ENCODE measurements around the gene GATD1.

Gene GATD1

GRCh38 chr11:811446-812245 lies 34.4 kb upstream of the GATD1 start:
- DNase-seq, result no peak

- DNase-seq, result peak; percentile 71
These were observed 32.8 kb upstream of the GATD1 start for GRCh38 chr11:810040-810567.

- DNase-seq, result peak; percentile 100
These were observed 32.2 kb upstream of the GATD1 start, which contains the start of gene RPLP2 for GRCh38 chr11:809287-810039. Gene RPLP2, plus strand, starts transcription at chr11:809967. Its CDS starts 268 bp downstream, at chr11:810235.

- peak; percentile 83 for DNase-seq
These were observed 31.4 kb upstream of the GATD1 start for GRCh38 chr11:808427-809286.

GRCh38 chr11:804599-804964 lies 27.3 kb upstream of the GATD1 start:
- DNase-seq, result peak; percentile 68

- DNase-seq, result peak; percentile 84
These were observed 26.7 kb upstream of the GATD1 start for GRCh38 chr11:803770-804598.

GRCh38 chr11:803467-803742 lies 26.1 kb upstream of the GATD1 start:
- DNase-seq, result no peak

- no peak for DNase-seq
These were observed 25.6 kb upstream of the GATD1 start for GRCh38 chr11:802693-803466.

GRCh38 chr11:802018-802617 lies 24.8 kb upstream of the GATD1 start:
- DNase-seq, result no peak

- DNase-seq, result no peak
These were observed 24.0 kb upstream of the GATD1 start for GRCh38 chr11:801097-801780.

GRCh38 chr11:800473-800872 lies 23.2 kb upstream of the GATD1 start:
- DNase-seq, result no peak

- DNase-seq, result no peak
These were observed 22.5 kb upstream of the GATD1 start for GRCh38 chr11:799641-800316.

GRCh38 chr11:798093-798713 lies 20.9 kb upstream of the GATD1 start, which contains the start of gene SLC25A22:
Gene SLC25A22, minus strand, starts transcription at chr11:798281. Its CDS starts 3,275 bp downstream, at chr11:795006.
- peak; percentile 95 for DNase-seq

GRCh38 chr11:797296-798092 lies 20.2 kb upstream of the GATD1 start:
- peak; percentile 91 for DNase-seq

GRCh38 chr11:796565-797295 lies 19.4 kb upstream of the GATD1 start:
- peak; percentile 66 for DNase-seq

- peak; percentile 89 for DNase-seq
These were observed 18.6 kb upstream of the GATD1 start for GRCh38 chr11:795634-796564.
